Right lobe of liver (tissue), 4 donors: ENCODE measurements around the gene PPM1A.

Experiments
- CTCF ChIP-seq, 4 donors: fragments of 200-600 bp in 3 of 4; fragments of 450-650 bp in 1 of 4; IDR thresholded peaks; one replicate each; pipeline versions ENCODE4 v1.5.1 to v1.8.0; 2016 to 2022; ENCODE audit warnings: antibody characterized with exemption in 4 of 4, mild to moderate bottlenecking in 2 of 4
- POLR2A ChIP-seq: fragments of 450-650 bp; IDR thresholded peaks from one replicate; pipeline ENCODE4 v1.6.1; 2017; ENCODE audit warnings: antibody characterized with exemption, mild to moderate bottlenecking
- donor health status: DM: no; HTN: no; CAD: no.
- donor health status: DM: no; HTN: no; CAD: no.
- donor health status: DM: no; HTN: yes; CAD: no.

GRCh38 chr14:60348211-60348610, 99.2 kb downstream of the PPM1A start:
- no peak for TF ChIP-seq CTCF (IDR thresholded peaks at IDR 0.05)
- TF ChIP-seq POLR2A = no peak
